ENCODE results near the gene ZNF256.

The ZNF256 gene

GRCh38 chr19:57947419-57948134, at the start of gene ZNF256:
TSS of gene ZNF256 (minus strand) at chr19:57947706. CDS start at chr19:57947474, 232 bp downstream.
- peak within 1 kb of the TSS; percentile 96 for H3K4me3 ChIP-seq (ENCODE audit: low read depth, low read length)

GRCh38 chr19:57992841-57993240, 45.3 kb upstream of the ZNF256 start:
- H3K4me3 ChIP-seq (ENCODE audit: low read depth, low read length): no peak overlapping the region

GRCh38 chr19:57978586-57979289, 31.2 kb upstream of the ZNF256 start:
- H3K4me3 ChIP-seq (ENCODE audit: low read depth, low read length): no peak overlapping the region

- no peak within 1 kb of the TSS for H3K4me3 ChIP-seq (ENCODE audit: low read depth, low read length)
These were observed 26.9 kb upstream of the ZNF256 start, which contains the start of gene C19orf18 for GRCh38 chr19:57974434-57974833. TSS of gene C19orf18 (minus strand) at chr19:57974534. CDS start at chr19:57974432, 102 bp downstream.

- H3K4me3 ChIP-seq (ENCODE audit: low read depth, low read length): no peak overlapping the region
These were observed 17.3 kb upstream of the ZNF256 start for GRCh38 chr19:57964761-57965160.

GRCh38 chr19:57961785-57962184, 14.3 kb upstream of the ZNF256 start:
- no peak overlapping the region for H3K4me3 ChIP-seq (ENCODE audit: low read depth, low read length)

GRCh38 chr19:57954996-57955395, 7.5 kb upstream of the ZNF256 start:
- no peak overlapping the region for H3K4me3 ChIP-seq (ENCODE audit: low read depth, low read length)

GRCh38 chr19:57949702-57950101, 2.2 kb upstream of the ZNF256 start:
- no peak overlapping the region for H3K4me3 ChIP-seq (ENCODE audit: low read depth, low read length)

GRCh38 chr19:57949296-57949695, 1.8 kb upstream of the ZNF256 start:
- H3K4me3 ChIP-seq (ENCODE audit: low read depth, low read length): no peak overlapping the region

GRCh38 chr19:57947088-57947418, 453 bp downstream of the ZNF256 start:
- H3K4me3 ChIP-seq (ENCODE audit: low read depth, low read length): peak overlapping the region; percentile 96

GRCh38 chr19:57946316-57946715, 1.2 kb downstream of the ZNF256 start:
- H3K4me3 ChIP-seq (ENCODE audit: low read depth, low read length): peak overlapping the region; percentile 96

GRCh38 chr19:57941593-57941992, 5.9 kb downstream of the ZNF256 start:
- H3K4me3 ChIP-seq (ENCODE audit: low read depth, low read length): no peak overlapping the region

- no peak overlapping the region for H3K4me3 ChIP-seq (ENCODE audit: low read depth, low read length)
These were observed 11.8 kb downstream of the ZNF256 start for GRCh38 chr19:57935731-57936130.

GRCh38 chr19:57934820-57935665, 12.5 kb downstream of the ZNF256 start, which contains the start of gene ZNF418:
TSS of gene ZNF418 (minus strand) at chr19:57935402. CDS start at chr19:57933822, 1,580 bp downstream.
- H3K4me3 ChIP-seq (ENCODE audit: low read depth, low read length): peak within 1 kb of the TSS; percentile 73

GRCh38 chr19:57927587-57927986, 19.9 kb downstream of the ZNF256 start:
- no peak overlapping the region for H3K4me3 ChIP-seq (ENCODE audit: low read depth, low read length)

GRCh38 chr19:57916168-57916995, 31.1 kb downstream of the ZNF256 start, which contains the start of gene ZNF417:
TSS of gene ZNF417 (minus strand) at chr19:57916592. CDS start at chr19:57916411, 181 bp downstream.
- H3K4me3 ChIP-seq (ENCODE audit: low read depth, low read length): peak within 1 kb of the TSS; percentile 78

GRCh38 chr19:57914531-57914930, 33.0 kb downstream of the ZNF256 start:
- no peak overlapping the region for H3K4me3 ChIP-seq (ENCODE audit: low read depth, low read length)

- no peak overlapping the region for H3K4me3 ChIP-seq (ENCODE audit: low read depth, low read length)
These were observed 40.1 kb downstream of the ZNF256 start for GRCh38 chr19:57907394-57907793.

- no peak overlapping the region for H3K4me3 ChIP-seq (ENCODE audit: low read depth, low read length)
These were observed 42.2 kb downstream of the ZNF256 start for GRCh38 chr19:57905258-57905657.

- H3K4me3 ChIP-seq (ENCODE audit: low read depth, low read length): no peak overlapping the region
These were observed 43.8 kb downstream of the ZNF256 start for GRCh38 chr19:57903618-57904184.
